Neural cell (in vitro differentiated cells): Measurements from ENCODE around the gene OGA. TPM values are rescaled to one million over a fixed set of nuclear protein-coding genes. Genes with fewer than 3 reads are reported as not detected.

Experiments used
- H2AFZ ChIP-seq: fragments of 200-600, 300-800 bp; sonication (generic), shearing (Covaris generic); 2 replicates; pipeline ENCODE4 v1.6.0; 2014; ENCODE audit warnings: low read depth, mild to moderate bottlenecking, antibody characterized with exemption, low read length, moderate library complexity
- H3F3A ChIP-seq: fragments of 200-600 bp; shearing (Covaris generic); 2 replicates; pipeline ENCODE4 v1.6.1; 2016; ENCODE audit warnings: mild to moderate bottlenecking, moderate library complexity, mixed read lengths, antibody characterized with exemption, low read length; ENCODE audit not compliant: insufficient read depth, poor library complexity, severe bottlenecking
- H3K27ac ChIP-seq: fragments of 200-600, 300-800 bp; sonication (generic), shearing (Covaris generic); 2 replicates; pipeline ENCODE4 v1.5.1; 2014; ENCODE audit warnings: mild to moderate bottlenecking, low read length, moderate library complexity
- H3K27me3 ChIP-seq: fragments of 300-800, 200-600 bp; sonication (generic), shearing (Covaris generic); 2 replicates; pipeline ENCODE4 v1.6.0; 2014; ENCODE audit warnings: mild to moderate bottlenecking, low read depth, low read length, moderate library complexity; ENCODE audit not compliant: insufficient read depth
- H3K36me3 ChIP-seq: fragments of 300-800, 200-600 bp; sonication (generic), shearing (Covaris generic); 2 replicates; pipeline ENCODE4 v1.5.1; 2014; ENCODE audit warnings: mild to moderate bottlenecking, antibody characterized with exemption, low read length, moderate library complexity; ENCODE audit not compliant: insufficient read depth
- H3K4me2 ChIP-seq: fragments of 300-800, 200-600 bp; sonication (generic), shearing (Covaris generic); 2 replicates; pipeline ENCODE4 v1.6.0; 2014; ENCODE audit warnings: mild to moderate bottlenecking, low read length
- H3K4me3 ChIP-seq: fragments of 300-800, 200-600 bp; sonication (generic), shearing (Covaris generic); 2 replicates; pipeline ENCODE4 v1.5.1; 2014; ENCODE audit warnings: mild to moderate bottlenecking, low read length, moderate library complexity
- H3K79me2 ChIP-seq: fragments of 200-600 bp; shearing (Covaris generic); replicated peaks from 2 replicates; pipeline ENCODE4 v1.6.0; 2014; ENCODE audit warnings: mild to moderate bottlenecking, low read length, moderate library complexity; ENCODE audit not compliant: insufficient read depth
- H3K9ac ChIP-seq: fragments of 300-800, 200-600 bp; sonication (generic), shearing (Covaris generic); 2 replicates; pipeline ENCODE4 v1.6.1; 2016; ENCODE audit warnings: mild to moderate bottlenecking, low read length, mixed read lengths
- H3K9me2 ChIP-seq: fragments of 200-600 bp; shearing (Covaris generic); 2 replicates; pipeline ENCODE4 v1.6.1; 2016; ENCODE audit warnings: mild to moderate bottlenecking, low read length, mixed read lengths; ENCODE audit not compliant: insufficient read depth
- H3K9me3 ChIP-seq: fragments of 200-600, 300-800 bp; sonication (generic), shearing (Covaris generic); 2 replicates; pipeline ENCODE4 v1.6.1; 2016; ENCODE audit warnings: mild to moderate bottlenecking, mixed run types, low read length, moderate library complexity, mixed read lengths
- H4K20me1 ChIP-seq: fragments of 200-600 bp; shearing (Covaris generic); 2 replicates; pipeline ENCODE4 v1.6.1; 2016; ENCODE audit warnings: mild to moderate bottlenecking, mixed run types; ENCODE audit not compliant: insufficient read depth
- CTCF ChIP-seq: fragments of 450-650 bp; IDR thresholded peaks from 2 replicates; pipeline ENCODE4 v1.5.1; 2014; ENCODE audit warnings: antibody characterized with exemption, mild to moderate bottlenecking, moderate library complexity; ENCODE audit not compliant: poor library complexity, severe bottlenecking
- EP300 ChIP-seq: fragments of 450-650 bp; conservative IDR thresholded peaks from 2 replicates; pipeline ENCODE4 v1.6.1; 2014; ENCODE audit warnings: antibody characterized with exemption, mild to moderate bottlenecking, moderate library complexity; ENCODE audit not compliant: poor library complexity, severe bottlenecking
- EZH2 ChIP-seq: fragments of 200-600, 300-800 bp; shearing (Covaris generic), sonication (generic); IDR thresholded peaks from 2 replicates; pipeline ENCODE4 v1.6.1; 2014; ENCODE audit warnings: antibody characterized with exemption, low read length, borderline replicate concordance, mild to moderate bottlenecking; ENCODE audit not compliant: insufficient read depth, poor library complexity, severe bottlenecking
- MXI1 ChIP-seq: fragments of 450-650 bp; conservative IDR thresholded peaks from 2 replicates; pipeline ENCODE4 v1.6.1; 2014; ENCODE audit warnings: antibody characterized with exemption, mild to moderate bottlenecking; ENCODE audit not compliant: poor library complexity, severe bottlenecking
- POLR2AphosphoS5 ChIP-seq: IDR thresholded peaks from 2 replicates; pipeline ENCODE4 v1.6.1; 2012
- RAD21 ChIP-seq: fragments of 450-650 bp; conservative IDR thresholded peaks from 2 replicates; pipeline ENCODE4 v1.6.1; 2014; ENCODE audit warnings: antibody characterized with exemption, mild to moderate bottlenecking, moderate library complexity
- REST ChIP-seq: IDR thresholded peaks from 2 replicates; pipeline ENCODE4 v1.6.1; 2012; ENCODE audit warnings: borderline replicate concordance
- SMC3 ChIP-seq: fragments of 450-650 bp; conservative IDR thresholded peaks from 2 replicates; pipeline ENCODE4 v1.6.1; 2014; ENCODE audit warnings: antibody characterized with exemption, mild to moderate bottlenecking, moderate library complexity; ENCODE audit not compliant: poor library complexity
- TAF1 ChIP-seq: IDR thresholded peaks from 2 replicates; pipeline ENCODE4 v1.6.1; 2012; ENCODE audit warnings: low read depth
- polyA plus RNA-seq: library from polyadenylated mRNA; depleted of rRNA; stranded (reverse); fragments of >200 nt; gene quantifications from 2 replicates; pipeline ENCODE4 v1.2.3, GENCODE V29; 2014

Gene OGA
- polyA plus RNA-seq, 1 donor from 2014 or later: 357 TPM

GRCh38 chr10:101859530-101859929 is 41.3 kb upstream of the OGA start:
- no peaks in the 10 kb centered on the region for H3K9me2 ChIP-seq
- no peaks in the 10 kb centered on the region for H3K79me2 ChIP-seq
- no peaks in the 10 kb centered on the region for H4K20me1 ChIP-seq
- H3K9me3 ChIP-seq: no peaks in the 10 kb centered on the region
- H2AFZ ChIP-seq: no peak overlapping the region
- H3K4me2 ChIP-seq: no peak overlapping the region
- H3K36me3 ChIP-seq: no peaks in the 10 kb centered on the region
- no peaks in the 10 kb centered on the region for H3K27me3 ChIP-seq
- no peak for TF ChIP-seq EP300
- no peak for TF ChIP-seq REST
- TF ChIP-seq CTCF: no peak
- no peak for TF ChIP-seq EZH2
- TF ChIP-seq SMC3: no peak
- no peak for TF ChIP-seq POLR2AphosphoS5
- no peak for TF ChIP-seq TAF1
- no peak for TF ChIP-seq MXI1
- no peak for TF ChIP-seq RAD21
- H3F3A ChIP-seq: no peaks in the 10 kb centered on the region
- H3K27ac ChIP-seq: no peak overlapping the region
- no peak overlapping the region for H3K9ac ChIP-seq
- no peak overlapping the region for H3K4me3 ChIP-seq

GRCh38 chr10:101858723-101859500 is 40.7 kb upstream of the OGA start:
- H3K4me2 ChIP-seq: no peak overlapping the region
- no peaks in the 10 kb centered on the region for H3K79me2 ChIP-seq
- TF ChIP-seq SMC3: no peak
- no peak for TF ChIP-seq REST
- H3F3A ChIP-seq: no peaks in the 10 kb centered on the region
- no peaks in the 10 kb centered on the region for H3K9me3 ChIP-seq
- H3K27me3 ChIP-seq: no peaks in the 10 kb centered on the region
- no peak overlapping the region for H3K9ac ChIP-seq
- H3K36me3 ChIP-seq: no peaks in the 10 kb centered on the region
- H2AFZ ChIP-seq: no peak overlapping the region
- H4K20me1 ChIP-seq: no peaks in the 10 kb centered on the region
- no peaks in the 10 kb centered on the region for H3K9me2 ChIP-seq
- no peak overlapping the region for H3K4me3 ChIP-seq
- H3K27ac ChIP-seq: no peak overlapping the region
